GM19099 (cell line): ENCODE results near the gene CHCHD2.
A peak's percentile ranks its signal among the peaks of the same experiment; 100 is the strongest.

Experiments
- POLR2A ChIP-seq: IDR thresholded peaks from 3 replicates; pipeline ENCODE4 v1.6.1; 2011; ENCODE audit warnings: low read depth; ENCODE audit not compliant: insufficient read length; ENCODE audit errors: extremely low read depth

CHCHD2 gene

GRCh38 chr7:56086761-56087160 lies 19.5 kb downstream of the CHCHD2 start:
- TF ChIP-seq POLR2A = no peak

GRCh38 chr7:56083150-56083785 lies 23.0 kb downstream of the CHCHD2 start:
- no peak for TF ChIP-seq POLR2A

GRCh38 chr7:56081626-56082340 lies 24.5 kb downstream of the CHCHD2 start:
- TF ChIP-seq POLR2A = no peak

GRCh38 chr7:56079450-56080185 lies 26.7 kb downstream of the CHCHD2 start:
- no peak for TF ChIP-seq POLR2A

- TF ChIP-seq POLR2A = no peak
These were observed 28.1 kb downstream of the CHCHD2 start for GRCh38 chr7:56078196-56078595.

- TF ChIP-seq POLR2A = no peak
These were observed 28.6 kb downstream of the CHCHD2 start for GRCh38 chr7:56077681-56078080.

GRCh38 chr7:56074371-56074791 lies 31.9 kb downstream of the CHCHD2 start:
- no peak for TF ChIP-seq POLR2A

GRCh38 chr7:56063882-56064625 lies 42.2 kb downstream of the CHCHD2 start, which contains the start of gene SUMF2:
Gene SUMF2, plus strand, starts transcription at chr7:56064286. Its CDS starts 26 bp downstream, at chr7:56064312.
- peak; percentile 94 for TF ChIP-seq POLR2A

GRCh38 chr7:56063500-56063881 lies 42.8 kb downstream of the CHCHD2 start:
- TF ChIP-seq POLR2A = no peak

- no peak for TF ChIP-seq POLR2A
These were observed 43.9 kb downstream of the CHCHD2 start for GRCh38 chr7:56062382-56062781.

- no peak for TF ChIP-seq POLR2A
These were observed 52.3 kb downstream of the CHCHD2 start for GRCh38 chr7:56053993-56054392.

GRCh38 chr7:56053379-56053778 lies 52.9 kb downstream of the CHCHD2 start:
- TF ChIP-seq POLR2A = no peak
